NOMO-1 treated with dmso at 0.1 percent for 144 hours (cell line): ENCODE data around the gene NRG3.
"Not testable (repeated sequence)": the region's sequence is repeated elsewhere in the genome, so short reads cannot be mapped to it uniquely, and the experiment has no call there.

Experiments
- DNase-seq: peaks from one replicate; lab custom pipeline; 2025; ENCODE audit not compliant: unreplicated experiment; lab: John Stamatoyannopoulos, UW

The NRG3 gene

DNA sequence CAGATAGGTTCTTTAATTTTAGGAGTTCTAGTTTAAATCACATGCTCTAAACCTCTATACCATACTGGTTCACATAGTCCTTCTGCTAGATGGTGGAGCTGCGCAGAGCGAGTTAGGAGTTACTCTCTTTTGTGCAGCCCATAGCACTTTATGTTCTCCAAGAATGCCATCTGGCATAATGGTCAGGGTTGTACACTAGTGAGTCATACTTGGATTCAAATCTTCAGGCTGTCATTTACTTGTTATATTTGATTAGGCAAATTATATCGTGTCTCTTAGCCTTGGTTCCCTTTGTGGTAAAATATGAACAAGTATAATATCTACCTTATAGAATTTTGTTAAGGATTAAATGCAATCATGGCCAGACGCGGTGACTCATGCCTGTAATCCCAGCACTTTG, 1078.3 kb downstream of the NRG3 start:
- DNase-seq, result no peak

DNA sequence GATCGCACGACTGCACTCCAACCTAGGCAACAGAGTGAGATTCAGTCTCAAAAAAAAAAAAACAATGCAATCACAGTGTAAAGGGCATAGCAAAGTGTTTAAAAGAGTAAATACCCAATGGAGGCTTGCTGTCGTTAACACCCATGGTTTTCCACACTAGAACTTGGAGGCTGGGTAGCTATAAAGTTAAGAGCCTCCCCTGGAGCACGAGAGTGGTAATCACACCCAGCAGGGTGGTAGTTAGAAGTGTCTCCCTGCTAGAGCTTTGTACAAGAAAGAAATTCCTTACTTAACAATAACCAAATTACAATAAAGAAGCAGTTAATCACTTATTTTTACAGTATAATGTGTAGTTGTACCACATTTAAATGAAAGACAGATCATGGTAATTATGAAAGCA, 1078.9 kb downstream of the NRG3 start:
- DNase-seq, result no peak

DNA sequence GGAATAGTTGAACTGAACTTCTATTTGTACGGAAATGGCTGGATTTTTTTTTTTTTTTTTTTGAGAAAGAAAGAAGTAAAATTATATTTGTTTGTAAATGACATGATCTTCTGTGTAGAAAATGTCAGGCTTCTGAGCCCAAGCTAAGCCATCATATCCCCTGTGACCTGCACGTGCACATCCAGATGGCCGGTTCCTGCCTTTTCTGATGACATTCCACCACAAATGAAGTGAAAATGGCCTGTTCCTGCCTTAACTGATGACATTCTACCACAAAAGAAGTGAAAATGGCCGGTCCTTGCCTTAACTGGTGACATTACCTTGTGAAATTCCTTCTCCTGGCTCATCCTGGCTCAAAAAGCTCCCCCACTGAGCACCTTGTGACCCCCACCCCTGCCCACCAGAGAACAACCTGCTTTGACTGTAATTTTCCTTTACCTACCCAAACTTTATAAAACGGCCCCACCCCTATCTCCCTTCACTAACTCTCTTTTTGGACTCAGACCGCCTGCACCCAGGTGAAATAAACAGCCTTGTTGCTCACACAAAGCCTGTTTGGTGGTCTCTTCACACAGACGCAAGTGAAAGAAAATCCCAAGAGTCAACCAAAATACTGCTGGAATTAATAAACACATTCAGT, 1085.5 kb downstream of the NRG3 start:
- not testable (repeated sequence) for DNase-seq

DNA sequence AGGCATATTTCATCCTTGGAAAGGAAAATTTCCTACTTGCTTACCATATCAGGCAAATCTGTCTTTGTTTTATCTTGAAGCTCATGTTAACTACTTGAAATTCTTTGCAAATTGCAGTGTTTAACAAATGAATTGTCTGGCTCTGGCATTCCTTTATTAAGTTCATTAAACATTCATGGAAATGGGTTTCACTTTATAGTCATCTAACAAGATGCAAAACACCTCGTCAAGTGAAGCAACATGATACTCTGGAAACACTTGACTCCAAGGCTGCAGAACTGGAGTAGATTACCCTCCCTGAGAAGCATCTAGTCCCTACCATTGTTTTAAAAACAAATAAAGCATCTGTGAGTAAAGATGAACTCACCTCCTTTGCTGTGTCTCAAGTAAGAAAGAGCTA, 1086.9 kb downstream of the NRG3 start:
- no peak for DNase-seq

- no peak for DNase-seq
Measured at GRCh38 chr10:82966130-82966529, 1091.1 kb downstream of the NRG3 start.

DNA sequence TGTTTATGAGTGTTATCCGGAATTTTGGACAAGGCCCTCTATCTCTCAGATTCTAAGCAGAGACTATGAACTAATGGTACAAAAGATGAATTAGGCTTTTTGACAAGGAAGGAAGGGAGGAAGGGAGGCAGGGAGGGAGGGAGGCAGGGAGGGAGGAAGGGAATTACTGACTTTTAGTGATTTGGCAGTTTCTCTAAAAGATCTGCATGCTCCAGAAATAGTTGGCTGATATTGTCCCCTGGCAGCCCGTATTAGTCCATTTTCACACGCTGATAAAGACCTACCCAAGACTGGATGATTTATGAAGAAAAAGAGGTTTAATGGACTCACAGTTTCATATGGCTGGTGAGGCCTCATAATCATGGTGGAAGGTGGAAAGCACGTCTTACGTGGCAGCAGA, 1093.5 kb downstream of the NRG3 start:
- DNase-seq, result no peak

- DNase-seq, result no peak
Measured at GRCh38 chr10:82969405-82969804, 1094.4 kb downstream of the NRG3 start.

GRCh38 chr10:82980321-82980720, 1105.3 kb downstream of the NRG3 start:
- DNase-seq, result no peak

DNA sequence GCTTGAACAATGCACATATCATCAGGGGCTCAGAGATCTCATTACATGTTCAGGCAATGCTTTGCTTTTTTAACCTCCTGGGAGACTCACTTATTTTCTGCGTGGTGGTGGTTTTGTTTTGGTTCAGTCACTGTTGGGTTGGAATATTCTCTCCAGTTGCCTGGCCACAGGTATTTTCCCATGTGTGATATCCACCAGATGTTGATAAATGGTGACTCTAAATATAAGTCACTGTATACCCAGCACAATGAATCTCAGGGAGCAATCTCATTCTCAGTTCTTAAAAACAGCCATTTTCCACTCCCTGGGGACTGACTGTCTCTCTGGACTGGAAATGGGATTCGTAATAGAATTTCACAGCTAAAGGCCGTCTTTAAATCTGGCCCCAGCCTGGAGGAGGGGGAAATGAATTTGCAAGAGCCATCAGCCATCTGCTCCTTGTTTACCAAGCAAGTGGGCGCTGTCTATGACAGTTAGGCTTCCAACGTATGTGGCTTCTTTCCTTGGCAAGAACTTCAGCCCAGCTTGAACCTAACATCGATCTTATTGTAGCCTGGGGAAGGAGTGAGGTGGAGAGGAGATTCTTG, 1106.2 kb downstream of the NRG3 start:
- DNase-seq, result no peak

DNA sequence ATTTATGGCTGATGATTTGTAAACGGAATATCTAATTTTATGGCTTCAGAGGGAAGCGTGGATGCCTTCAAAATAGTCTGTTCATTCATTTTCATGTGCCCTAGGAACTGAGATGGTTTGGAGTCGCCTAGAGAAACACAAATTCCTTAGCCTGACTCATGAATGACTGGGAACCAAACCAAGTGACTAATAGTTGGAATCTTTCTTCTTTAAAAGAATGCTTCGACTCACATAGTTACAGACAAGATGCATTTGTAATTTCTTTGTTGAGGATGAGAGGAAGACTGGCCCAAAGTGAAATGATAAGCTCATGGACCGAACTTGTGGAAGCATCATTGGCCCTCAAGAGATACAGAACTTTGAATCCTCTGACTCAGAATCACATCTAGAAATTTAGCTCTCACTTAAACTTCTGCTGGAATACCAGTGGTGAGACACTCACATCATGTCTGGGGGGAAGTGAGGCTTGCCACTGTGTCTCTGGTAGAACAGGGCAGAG, 1107.2 kb downstream of the NRG3 start:
- DNase-seq, result no peak

- DNase-seq, result no peak
Measured at GRCh38 chr10:82986216-82986615, 1111.2 kb downstream of the NRG3 start.

- DNase-seq, result not testable (repeated sequence)
Measured at GRCh38 chr10:83006479-83006878, 1131.5 kb downstream of the NRG3 start.

DNA sequence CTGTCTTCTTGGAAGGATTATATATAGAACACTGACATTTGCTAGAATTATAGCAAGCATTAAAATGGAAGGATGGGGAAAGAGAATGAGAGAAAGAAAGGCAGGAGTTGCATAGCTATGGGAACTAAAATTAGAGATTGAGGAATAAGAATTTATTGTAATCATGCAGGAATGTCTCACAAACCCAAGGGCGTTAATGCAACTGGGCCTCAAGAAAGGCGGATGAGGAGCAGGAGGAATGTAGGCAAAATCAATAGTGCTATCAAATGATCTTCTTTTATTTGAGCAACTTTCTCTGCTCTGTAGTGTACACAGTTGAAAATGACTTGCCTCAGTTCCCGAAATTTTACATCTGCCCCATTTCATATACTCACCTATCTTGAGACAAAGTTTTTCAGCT, 1132.5 kb downstream of the NRG3 start:
- no peak for DNase-seq

DNA sequence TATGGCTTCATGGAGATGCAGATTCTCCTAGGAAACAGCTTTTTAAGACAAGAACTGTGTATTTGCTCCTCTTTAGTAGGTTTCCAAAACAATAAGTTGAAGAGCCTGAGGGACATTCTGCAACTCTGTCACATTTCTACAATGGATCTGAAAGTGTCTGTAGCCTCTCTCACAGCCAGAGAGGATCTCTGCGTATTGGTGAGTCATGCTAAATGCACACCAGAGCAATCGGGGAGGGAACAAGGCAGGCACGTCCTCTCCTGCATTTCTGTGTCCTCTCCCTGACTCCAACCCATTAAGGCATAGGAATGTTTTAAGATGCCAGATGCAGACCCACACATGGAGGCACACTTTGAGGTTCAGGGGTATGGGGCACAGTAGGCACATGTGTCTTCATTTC, 1137.9 kb downstream of the NRG3 start:
- no peak for DNase-seq

DNA sequence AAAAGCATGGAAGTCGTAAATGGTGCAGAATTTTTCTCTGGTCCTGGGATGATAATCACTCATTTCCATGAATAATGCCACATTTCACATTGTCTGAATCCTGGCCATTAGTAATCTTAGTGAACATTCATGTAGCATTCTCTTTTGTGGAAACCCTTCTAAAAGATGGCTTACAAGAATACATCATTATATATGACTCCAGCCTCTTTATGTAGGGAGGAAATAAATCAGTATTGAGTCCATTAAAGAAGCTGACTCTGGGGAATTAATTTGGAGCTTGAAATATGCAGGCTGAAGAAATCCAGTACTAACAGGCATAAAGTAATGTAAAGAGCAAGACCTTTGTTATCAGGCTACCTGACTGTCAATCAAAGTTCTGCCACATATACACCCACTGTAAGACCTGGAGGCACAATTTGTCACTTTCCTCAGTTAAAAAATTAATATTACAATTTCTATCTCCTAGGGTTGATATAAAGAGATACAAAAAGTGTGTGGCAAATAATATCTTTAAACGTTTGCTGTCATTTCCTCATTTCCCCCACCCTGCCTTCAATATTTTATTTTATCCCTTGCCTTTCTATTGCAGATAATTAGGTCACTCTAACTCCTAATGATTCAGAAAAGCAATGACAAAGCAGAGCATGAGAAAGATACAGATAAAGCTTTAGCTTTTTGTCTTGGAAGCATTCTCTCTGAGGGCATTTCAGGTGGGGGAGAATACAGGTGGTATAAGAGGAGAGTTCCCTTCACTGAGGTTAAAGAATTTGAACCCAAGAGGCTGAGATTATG, 1142.3 kb downstream of the NRG3 start:
- no peak for DNase-seq

- DNase-seq, result no peak
Measured at GRCh38 chr10:83023662-83024061, 1148.7 kb downstream of the NRG3 start.
